T-cell (primary cell): ENCODE measurements around the gene CAPNS1. TPM values are rescaled to one million over a fixed set of nuclear protein-coding genes. Genes with fewer than 3 reads are reported as not detected.

Experiments
- ATAC-seq, 4 experiments: fragments of 200-7000 bp in 3 of 4; fragments of 150-1000 bp in 1 of 4; cut with Tn5 transposase; replicated peaks in 1 of 4; 1 replicate in 3 of 4; 2 replicates in 1 of 4; pipeline ENCODE4 v1.10.0; 2021; ENCODE audit warnings: moderate library complexity in 3 of 4, mild to moderate bottlenecking in 2 of 4, moderate number of reproducible peaks in 1 of 4
- CTCF ChIA-PET, 2 donors: fragments of 300-600 bp; sonication (Branson Sonifier 250); formaldehyde crosslinking; loops; one replicate each; lab custom pipeline; 2022; ENCODE audit warnings: antibody characterized with exemption in 2 of 2; lab: Charles Lee
- POLR2A ChIA-PET, 2 donors: fragments of 300-600 bp; sonication (Branson Sonifier 250); formaldehyde crosslinking; loops; one replicate each; lab custom pipeline; 2022; ENCODE audit warnings: antibody characterized with exemption in 2 of 2; lab: Charles Lee
- DNase-seq, 35 experiments: peaks; one replicate each; pipeline versions ENCODE4 v3.0.0 to v3.0.0-alpha.2; 2013 to 2023
- H3K27ac ChIP-seq: one replicate; pipeline ENCODE4 v1.5.1; 2013; ENCODE audit warnings: low read length
- H3K27me3 ChIP-seq, 2 experiments: replicated peaks in 1 of 2; 1 replicate in 1 of 2; 2 replicates in 1 of 2; pipeline versions ENCODE4 v1.6.1 to v1.7.0; 2013; ENCODE audit warnings: low read length in 1 of 2, mixed read lengths in 1 of 2; ENCODE audit not compliant: control insufficient read depth in 2 of 2, insufficient read depth in 2 of 2; ENCODE audit errors: extremely low read depth in 1 of 2
- H3K36me3 ChIP-seq, 2 donors: 1 replicate in 1 of 2; 2 replicates in 1 of 2; pipeline versions ENCODE4 v1.6.1 to v1.7.0; 2013; ENCODE audit warnings: low read length in 1 of 2; ENCODE audit not compliant: control insufficient read depth in 2 of 2, insufficient read depth in 1 of 2; ENCODE audit errors: extremely low read depth in 1 of 2
- H3K4me1 ChIP-seq, 2 experiments: 1 replicate in 1 of 2; 2 replicates in 1 of 2; pipeline versions ENCODE4 v1.6.1 to v1.7.0; 2013; ENCODE audit warnings: low read length in 2 of 2, mixed read lengths in 1 of 2; ENCODE audit not compliant: insufficient read depth in 2 of 2, control insufficient read depth in 1 of 2; ENCODE audit errors: extremely low read depth in 1 of 2
- H3K4me3 ChIP-seq, 2 donors: 1 replicate in 1 of 2; 2 replicates in 1 of 2; pipeline versions ENCODE4 v1.5.1 to v1.7.0; 2013; ENCODE audit warnings: mild to moderate bottlenecking in 2 of 2, low read length in 1 of 2, moderate library complexity in 1 of 2; ENCODE audit not compliant: control insufficient read depth in 1 of 2; ENCODE audit errors: extremely low read depth in 1 of 2
- H3K9me3 ChIP-seq: 2 replicates; pipeline ENCODE4 v1.7.0; 2013
- H3K27ac Mint-ChIP-seq, 2 donors: one replicate each; pipeline ENCODE4 v1.8.0; 2020 to 2021; ENCODE audit warnings: mild to moderate bottlenecking in 2 of 2, mixed read lengths in 2 of 2
- H3K27me3 Mint-ChIP-seq, 2 donors: one replicate each; pipeline ENCODE4 v1.8.0; 2021 to 2022; ENCODE audit warnings: mixed read lengths in 2 of 2
- H3K36me3 Mint-ChIP-seq: one replicate; pipeline ENCODE4 v1.8.0; 2021; ENCODE audit warnings: mixed read lengths
- H3K4me1 Mint-ChIP-seq, 3 donors: one replicate each; pipeline ENCODE4 v1.8.0; 2020 to 2022; ENCODE audit warnings: mixed read lengths in 3 of 3, mild to moderate bottlenecking in 1 of 3
- H3K4me3 Mint-ChIP-seq, 3 donors: one replicate each; pipeline ENCODE4 v1.8.0; 2020 to 2022; ENCODE audit warnings: mild to moderate bottlenecking in 3 of 3, mixed read lengths in 3 of 3, moderate library complexity in 3 of 3
- H3K9me3 Mint-ChIP-seq, 3 donors: one replicate each; pipeline ENCODE4 v1.8.0; 2020 to 2022; ENCODE audit warnings: mixed read lengths in 3 of 3
- WGBS: methylation state at CpG from one replicate; pipeline ENCODE4 v1.1.5; 2013; ENCODE audit warnings: missing lambda C conversion rate; ENCODE audit not compliant: insufficient coverage; 5-methylcytosine and 5-hydroxymethylcytosine counted together
- total RNA-seq, 35 experiments: library from RNA in 6 of 35; stranded (reverse) in 6 of 35; fragments of 120-200 nt in 1 of 35; gene quantifications; one replicate each; pipeline versions ENCODE4 v1.2.1 to v1.2.4 and lab custom pipeline; 2013 to 2026

Gene CAPNS1
- total RNA-seq, 5 donors from 2014 or later (not counting 1 experiment from before 2014, with no cell fraction given) = 214 to 339 (median 308) TPM

DNA sequence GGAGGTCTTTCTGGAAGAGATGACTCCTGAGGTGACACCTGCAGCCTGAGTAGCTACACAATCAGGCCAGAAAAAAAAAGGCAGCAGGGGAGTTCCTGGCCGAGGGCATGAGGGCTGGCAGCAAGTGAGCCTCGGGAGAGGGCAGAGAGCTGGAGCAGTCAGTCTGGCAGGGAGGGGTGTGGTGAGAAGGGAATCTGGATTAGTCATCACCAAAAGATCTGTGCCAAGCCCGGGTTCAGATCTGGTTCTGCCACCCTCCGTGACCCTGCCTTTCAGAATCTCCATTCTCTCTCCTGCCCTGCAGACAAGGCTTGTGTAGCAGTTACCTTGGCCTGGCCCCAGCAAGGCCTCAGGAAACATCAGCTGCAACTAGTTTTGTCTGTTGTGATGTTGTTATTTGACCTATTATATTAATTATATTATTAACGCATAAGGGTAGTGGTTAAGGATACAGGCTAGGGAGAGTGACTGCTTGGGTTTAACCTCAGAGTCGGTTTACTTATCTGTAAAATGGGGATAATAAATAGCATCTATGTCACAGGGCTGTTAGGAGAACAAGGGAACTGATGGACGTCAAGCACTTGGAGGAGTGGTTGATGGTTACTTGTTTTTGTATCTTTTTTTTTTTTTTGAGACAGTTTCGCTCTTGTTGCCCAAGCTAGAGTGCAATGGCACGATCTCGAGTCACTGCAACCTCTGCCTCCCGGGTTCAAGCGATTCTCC is 2.7 kb upstream of the CAPNS1 start:
- ATAC-seq = no peak
- peak overlapping the region; percentile 71 to 79 for H3K27ac Mint-ChIP-seq
- POLR2A ChIA-PET = no interaction called here

DNA sequence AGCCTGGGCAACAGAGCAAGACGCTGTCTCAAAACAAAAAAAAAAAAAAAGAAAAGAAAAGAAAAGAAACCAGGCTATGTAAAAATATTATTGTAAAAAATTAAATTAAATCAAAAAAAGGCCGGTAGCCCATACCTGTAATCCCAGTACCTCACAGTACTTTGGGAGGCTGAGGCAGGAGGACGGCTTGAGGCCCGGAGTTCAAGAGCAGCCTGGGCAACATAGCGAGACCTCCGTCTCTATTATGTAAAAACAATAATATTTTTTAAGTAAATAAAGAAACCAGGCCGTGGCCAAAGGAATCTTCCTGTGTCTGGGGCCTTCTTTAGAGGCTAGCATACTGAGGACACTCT is 770 bp upstream of the CAPNS1 start:
- peaks cover 0 to 3% of the 10 kb centered on the region in 2 experiments for H3K27me3 ChIP-seq
- WGBS = 13% methylated on average over 1 of the region's 7 CpGs
- H3K27ac ChIP-seq = peak overlapping the region; percentile 57
- peak overlapping the region; percentile 94 to 96 (median 95) for H3K4me3 Mint-ChIP-seq
- no peaks in the 10 kb centered on the region for H3K27me3 Mint-ChIP-seq
- peaks cover 16% of the 10 kb centered on the region for H3K36me3 Mint-ChIP-seq
- peak overlapping the region; percentile 93 to 96 for H3K27ac Mint-ChIP-seq
- H3K4me1 ChIP-seq = peaks cover 0 to 22% of the 10 kb centered on the region in 2 experiments
- POLR2A ChIA-PET = no interaction called here
- CTCF ChIA-PET = interaction anchor here in 1 of 2 donors (0.7 to 1.5 kb wide), 2 partner anchors 11 kb away, joined by 4 to 10 read pairs; no protein-coding TSS in a partner anchor
- H3K4me1 Mint-ChIP-seq = peaks cover 13 to 24% (median 19%) of the 10 kb centered on the region in 3 donors
- no peak for DNase-seq
- no peaks in the 10 kb centered on the region for H3K9me3 Mint-ChIP-seq
- peaks cover 3 to 15% of the 10 kb centered on the region in 2 donors for H3K36me3 ChIP-seq
- no peak for ATAC-seq
- H3K9me3 ChIP-seq = no peaks in the 10 kb centered on the region
- peak overlapping the region; percentile 55 to 68 for H3K4me3 ChIP-seq

More for the DNA sequence above, 2.7 kb upstream of the CAPNS1 start:
- Mint-ChIP-seq H3K4me1 (peaks cover 13 to 31% (median 27%) of the 10 kb centered on the region in 3 donors), H3K36me3 (peaks cover 6% of the 10 kb centered on the region), H3K27me3 (no peaks in the 10 kb centered on the region), H3K9me3 (no peaks in the 10 kb centered on the region), H3K4me3 (peak overlapping the region in 2 of 3 donors; percentile 6 to 21)
- CTCF ChIA-PET = interaction anchor here in 1 of 2 donors (0.6 kb wide), 1 partner anchor 46 kb away, joined by 3 read pairs; no protein-coding TSS in a partner anchor
- Histone ChIP-seq H3K4me1 (peaks cover 0 to 33% of the 10 kb centered on the region in 2 experiments), H3K4me3 (no peak overlapping the region), H3K27ac (no peak overlapping the region), H3K9me3 (no peaks in the 10 kb centered on the region), H3K36me3 (peaks cover under 1 to 3% of the 10 kb centered on the region in 2 donors), H3K27me3 (peaks cover 0 to 3% of the 10 kb centered on the region in 2 experiments)
- WGBS = 80% methylated on average over 4 of the region's 12 CpGs
- DNase-seq = no peak

DNA sequence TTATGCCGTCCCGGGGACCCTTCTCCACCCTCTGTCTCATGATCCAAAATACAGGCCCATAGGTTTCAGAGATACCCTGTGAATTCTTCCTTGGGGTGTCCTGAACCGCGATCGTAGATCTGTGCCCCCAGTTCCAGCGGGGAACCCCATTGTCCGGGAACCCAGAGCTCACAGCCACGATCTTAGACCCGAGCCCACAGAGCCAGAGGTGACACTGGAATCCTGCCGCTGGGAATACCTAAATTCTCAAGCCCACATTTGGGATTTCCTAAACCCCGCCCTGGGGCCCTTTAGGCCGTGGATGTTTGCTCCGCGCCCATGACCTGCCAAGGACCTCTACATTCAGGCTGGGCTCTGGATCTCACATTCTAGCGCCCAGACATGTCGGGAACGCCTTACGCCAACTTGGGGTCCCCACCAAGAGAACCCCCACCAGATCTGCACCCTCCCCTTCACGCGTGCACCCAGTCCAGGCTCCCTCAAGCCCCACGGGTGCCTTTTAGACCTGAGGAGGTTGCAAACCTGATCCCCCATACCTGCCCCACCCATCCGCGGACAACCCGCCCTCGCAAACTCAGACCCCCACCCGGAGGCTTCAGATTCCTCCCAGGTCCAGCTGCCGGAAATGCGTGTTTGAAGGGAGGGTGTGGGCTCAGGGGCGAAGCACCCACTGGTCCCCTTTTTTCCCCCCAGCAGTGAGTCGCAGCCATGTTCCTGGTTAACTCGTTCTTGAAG is 605 bp downstream of the CAPNS1 start:
- H3K36me3 ChIP-seq = peaks cover 3 to 28% of the 10 kb centered on the region in 2 donors
- peak; percentile 20 to 35 (median 24) for ATAC-seq
- Mint-ChIP-seq H3K27ac (peak overlapping the region; percentile 93 to 96), H3K27me3 (no peaks in the 10 kb centered on the region), H3K9me3 (no peaks in the 10 kb centered on the region), H3K4me3 (peak overlapping the region; percentile 94 to 96 (median 95)), H3K4me1 (peaks cover 13 to 24% (median 19%) of the 10 kb centered on the region in 3 donors), H3K36me3 (peaks cover 21% of the 10 kb centered on the region)
- no peaks in the 10 kb centered on the region for H3K27me3 ChIP-seq
- peak in 19 of 35 experiments; percentile 6 to 52 (median 27) for DNase-seq
- 0% methylated on average over 18 of the region's 31 CpGs for WGBS
- ChIA-PET POLR2A (no interaction called here), CTCF (interaction anchor here (0.6 to 1.5 kb wide), 2 partner anchors 12 to 239 kb away, joined by 3 to 10 read pairs; no protein-coding TSS in a partner anchor)
- H3K27ac ChIP-seq = peak overlapping the region; percentile 57
- H3K4me3 ChIP-seq = peak overlapping the region; percentile 55 to 68
- H3K9me3 ChIP-seq = no peaks in the 10 kb centered on the region
- H3K4me1 ChIP-seq = peaks cover 0 to 22% of the 10 kb centered on the region in 2 experiments

DNA sequence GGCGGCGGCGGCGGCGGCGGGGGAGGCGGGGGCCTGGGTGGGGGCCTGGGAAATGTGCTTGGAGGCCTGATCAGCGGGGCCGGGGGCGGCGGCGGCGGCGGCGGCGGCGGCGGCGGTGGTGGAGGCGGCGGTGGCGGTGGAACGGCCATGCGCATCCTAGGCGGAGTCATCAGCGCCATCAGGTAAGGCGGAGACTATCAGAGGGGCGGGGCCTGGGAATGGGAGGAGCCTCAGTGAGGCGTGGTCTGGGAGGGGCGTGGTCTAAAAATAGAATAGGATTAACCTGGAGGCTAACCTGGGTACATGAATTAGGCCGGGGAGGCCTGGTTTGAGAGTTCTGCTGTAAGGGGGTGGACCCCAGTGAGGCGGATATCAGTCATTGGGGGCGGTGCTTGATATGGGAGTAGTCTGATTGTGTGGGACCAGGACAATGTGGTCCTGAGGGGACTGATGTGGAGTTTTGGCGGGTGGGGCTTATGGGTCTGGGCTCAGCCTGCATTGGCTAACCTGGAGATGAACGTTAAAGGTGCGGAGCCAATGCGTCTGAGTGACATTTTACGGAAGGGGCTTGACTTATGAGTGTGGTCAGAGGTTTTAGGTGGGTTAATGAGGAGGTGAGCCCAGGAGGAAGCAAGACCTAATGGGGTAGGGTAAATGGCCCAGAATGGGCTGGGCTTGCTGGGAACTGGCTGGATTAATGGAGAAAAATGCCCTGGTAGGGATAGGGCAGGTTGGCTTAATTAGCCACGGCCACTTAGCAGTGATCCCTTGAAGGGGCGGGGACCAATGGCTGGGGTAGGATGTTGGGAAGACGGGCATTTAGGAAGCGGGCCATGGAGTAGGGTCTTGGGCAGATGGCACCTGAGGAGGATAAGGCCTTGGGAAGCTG is 1.4 kb downstream of the CAPNS1 start:
- Histone ChIP-seq H3K4me3 (peak overlapping the region; percentile 55 to 68), H3K9me3 (no peaks in the 10 kb centered on the region), H3K4me1 (peaks cover 0 to 22% of the 10 kb centered on the region in 2 experiments), H3K27me3 (no peaks in the 10 kb centered on the region), H3K36me3 (peaks cover 3 to 37% of the 10 kb centered on the region in 2 donors), H3K27ac (peak overlapping the region; percentile 49)
- Mint-ChIP-seq H3K27me3 (no peaks in the 10 kb centered on the region), H3K9me3 (no peaks in the 10 kb centered on the region), H3K4me3 (peak overlapping the region; percentile 94 to 96 (median 95)), H3K4me1 (peaks cover 13 to 24% (median 19%) of the 10 kb centered on the region in 3 donors), H3K36me3 (peaks cover 28% of the 10 kb centered on the region), H3K27ac (peak overlapping the region; percentile 87 to 93)
- 25% methylated on average over 31 of the region's 42 CpGs for WGBS
- ChIA-PET POLR2A (no interaction called here), CTCF (interaction anchor here in 1 of 2 donors (0.6 kb wide), 1 partner anchor 238 kb away, joined by 3 read pairs; no protein-coding TSS in a partner anchor)
- DNase-seq (peak; percentile 71 to 95 (median 85)), ATAC-seq (peak; percentile 78 to 84 (median 79))

DNA sequence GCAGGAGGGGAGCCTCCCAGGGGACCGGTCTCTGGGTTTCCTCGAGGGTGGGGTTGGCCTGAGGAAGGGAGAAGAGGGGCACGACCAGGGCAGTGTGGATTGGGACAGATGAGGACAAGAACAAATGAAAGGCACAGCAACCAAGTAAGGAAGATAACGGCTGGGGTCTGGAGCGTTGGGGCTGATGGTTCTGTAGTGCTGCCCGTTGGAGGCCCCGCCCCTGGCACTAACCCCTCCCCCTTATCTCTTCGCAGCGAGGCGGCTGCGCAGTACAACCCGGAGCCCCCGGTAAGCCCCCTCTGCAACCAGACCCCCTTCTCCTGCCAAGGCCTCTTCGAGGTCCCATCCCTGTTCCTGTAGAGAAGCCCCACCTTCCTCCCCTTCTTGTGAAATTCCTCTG is 2.2 kb downstream of the CAPNS1 start:
- Mint-ChIP-seq H3K4me1 (peaks cover 13 to 19% (median 17%) of the 10 kb centered on the region in 3 donors), H3K4me3 (peak overlapping the region in 2 of 3 donors; percentile 95 to 96), H3K36me3 (peaks cover 34% of the 10 kb centered on the region), H3K27ac (peak overlapping the region in 1 of 2 donors; percentile 87), H3K27me3 (no peaks in the 10 kb centered on the region), H3K9me3 (no peaks in the 10 kb centered on the region)
- ATAC-seq (no peak), DNase-seq (no peak)
- Histone ChIP-seq H3K4me3 (no peak overlapping the region), H3K4me1 (peaks cover 0 to 22% of the 10 kb centered on the region in 2 experiments), H3K36me3 (peaks cover 10 to 44% of the 10 kb centered on the region in 2 donors), H3K27me3 (no peaks in the 10 kb centered on the region), H3K9me3 (no peaks in the 10 kb centered on the region), H3K27ac (peak overlapping the region; percentile 49)
- ChIA-PET POLR2A (no interaction called here), CTCF (no interaction called here)
- WGBS = 98% methylated on average over 8 of the region's 14 CpGs
